Stomach smooth muscle (tissue), 2 donors: ENCODE results near the gene NFIL3.
"Not testable (repeated sequence)": the region's sequence is repeated elsewhere in the genome, so short reads cannot be mapped to it uniquely, and the experiment has no call there.

Experiments used
- H3K27ac ChIP-seq: one replicate; pipeline ENCODE4 v1.7.0; 2013; ENCODE audit warnings: mild to moderate bottlenecking, low read length, inconsistent platforms
- H3K27me3 ChIP-seq, 2 donors: one replicate each; pipeline ENCODE4 v1.7.0; 2013; ENCODE audit warnings: low read length in 2 of 2; ENCODE audit not compliant: insufficient read depth in 2 of 2, control insufficient read depth in 1 of 2
- H3K36me3 ChIP-seq, 2 donors: one replicate each; pipeline ENCODE4 v1.7.0; 2013; ENCODE audit warnings: low read length in 2 of 2; ENCODE audit not compliant: control insufficient read depth in 2 of 2, insufficient read depth in 2 of 2
- H3K4me1 ChIP-seq: one replicate; pipeline ENCODE4 v1.7.0; 2013; ENCODE audit warnings: low read length; ENCODE audit not compliant: control insufficient read depth, insufficient read depth
- H3K4me3 ChIP-seq, 2 donors: one replicate each; pipeline ENCODE4 v1.7.0; 2013; ENCODE audit warnings: low read length in 2 of 2
- H3K9ac ChIP-seq, 2 donors: one replicate each; pipeline ENCODE4 v1.7.0; 2013; ENCODE audit warnings: low read length in 2 of 2, mild to moderate bottlenecking in 1 of 2
- H3K9me3 ChIP-seq, 2 donors: one replicate each; pipeline ENCODE4 v1.7.0; 2013; ENCODE audit warnings: low read length in 2 of 2; ENCODE audit not compliant: control insufficient read depth in 2 of 2
- donor health status: healthy.
- donor health status: Pancreatic carcinoma.

Gene NFIL3

GRCh38 chr9:91376239-91376638 is 47.4 kb downstream of the NFIL3 start:
- Histone ChIP-seq H3K27me3 (no peaks in the 10 kb centered on the region), H3K4me1 (no peaks in the 10 kb centered on the region), H3K9me3 (no peaks in the 10 kb centered on the region), H3K36me3 (no peaks in the 10 kb centered on the region), H3K9ac (no peak overlapping the region), H3K4me3 (no peak overlapping the region), H3K27ac (no peak overlapping the region)

- H3K4me1 ChIP-seq: no peaks in the 10 kb centered on the region
- H3K9ac ChIP-seq: no peak overlapping the region
- H3K27ac ChIP-seq: no peak overlapping the region
- H3K9me3 ChIP-seq: no peaks in the 10 kb centered on the region
- no peak overlapping the region for H3K4me3 ChIP-seq
- H3K36me3 ChIP-seq: no peaks in the 10 kb centered on the region
- H3K27me3 ChIP-seq: no peaks in the 10 kb centered on the region
Observed at GRCh38 chr9:91374939-91375338, 48.7 kb downstream of the NFIL3 start.

- H3K4me1 ChIP-seq: no peaks in the 10 kb centered on the region
- H3K9ac ChIP-seq: no peak overlapping the region
- H3K4me3 ChIP-seq: no peak overlapping the region
- no peaks in the 10 kb centered on the region for H3K36me3 ChIP-seq
- H3K27me3 ChIP-seq: no peaks in the 10 kb centered on the region
- no peak overlapping the region for H3K27ac ChIP-seq
- H3K9me3 ChIP-seq: no peaks in the 10 kb centered on the region
Observed at GRCh38 chr9:91371894-91372293, 51.7 kb downstream of the NFIL3 start.

- H3K27me3 ChIP-seq, H3K9ac ChIP-seq, H3K4me3 ChIP-seq, H3K4me1 ChIP-seq, H3K36me3 ChIP-seq, H3K27ac ChIP-seq, H3K9me3 ChIP-seq: not testable (repeated sequence)
Observed at GRCh38 chr9:91370006-91370405, 53.6 kb downstream of the NFIL3 start.

- Histone ChIP-seq H3K9ac (no peak overlapping the region), H3K4me3 (no peak overlapping the region), H3K27ac (no peak overlapping the region), H3K9me3 (no peaks in the 10 kb centered on the region), H3K36me3 (no peaks in the 10 kb centered on the region), H3K4me1 (peaks cover 11% of the 10 kb centered on the region), H3K27me3 (no peaks in the 10 kb centered on the region)
Observed at GRCh38 chr9:91364702-91365101, 58.9 kb downstream of the NFIL3 start.

GRCh38 chr9:91364005-91364404 is 59.6 kb downstream of the NFIL3 start:
- H3K27ac ChIP-seq: no peak overlapping the region
- no peaks in the 10 kb centered on the region for H3K9me3 ChIP-seq
- H3K36me3 ChIP-seq: no peaks in the 10 kb centered on the region
- peaks cover 11% of the 10 kb centered on the region for H3K4me1 ChIP-seq
- no peaks in the 10 kb centered on the region for H3K27me3 ChIP-seq
- no peak overlapping the region for H3K4me3 ChIP-seq
- no peak overlapping the region for H3K9ac ChIP-seq

- Histone ChIP-seq H3K4me1 (peaks cover 11% of the 10 kb centered on the region), H3K27me3 (no peaks in the 10 kb centered on the region), H3K27ac (peak overlapping the region; percentile 69), H3K9me3 (no peaks in the 10 kb centered on the region), H3K4me3 (peak overlapping the region; percentile 96 to 97), H3K36me3 (no peaks in the 10 kb centered on the region), H3K9ac (peak overlapping the region; percentile 78 to 84)
Observed at GRCh38 chr9:91362051-91362611, 61.5 kb downstream of the NFIL3 start.

GRCh38 chr9:91361291-91362050 is 62.2 kb downstream of the NFIL3 start, which contains the start of gene AUH:
AUH (minus strand) TSS chr9:91361918; CDS start chr9:91361889, 29 bp downstream.
- H3K27ac ChIP-seq: peak within 1 kb of the TSS; percentile 69
- H3K4me1 ChIP-seq: peaks cover 11% of the 10 kb centered on the region
- peak within 1 kb of the TSS; percentile 96 to 97 for H3K4me3 ChIP-seq
- no peaks in the 10 kb centered on the region for H3K9me3 ChIP-seq
- peak within 1 kb of the TSS; percentile 82 to 84 for H3K9ac ChIP-seq
- H3K27me3 ChIP-seq: no peaks in the 10 kb centered on the region
- no peaks in the 10 kb centered on the region for H3K36me3 ChIP-seq

- peak overlapping the region; percentile 82 to 84 for H3K9ac ChIP-seq
- peaks cover 11% of the 10 kb centered on the region for H3K4me1 ChIP-seq
- no peaks in the 10 kb centered on the region for H3K27me3 ChIP-seq
- peak overlapping the region; percentile 96 to 97 for H3K4me3 ChIP-seq
- H3K27ac ChIP-seq: peak overlapping the region; percentile 69
- H3K9me3 ChIP-seq: no peaks in the 10 kb centered on the region
- no peaks in the 10 kb centered on the region for H3K36me3 ChIP-seq
Observed at GRCh38 chr9:91360551-91361290, 62.9 kb downstream of the NFIL3 start.

GRCh38 chr9:91359734-91360470 is 63.7 kb downstream of the NFIL3 start:
- peaks cover 11% of the 10 kb centered on the region for H3K4me1 ChIP-seq
- H3K27ac ChIP-seq: no peak overlapping the region
- peaks cover 0 to 2% of the 10 kb centered on the region in 2 donors for H3K36me3 ChIP-seq
- H3K9me3 ChIP-seq: no peaks in the 10 kb centered on the region
- no peak overlapping the region for H3K9ac ChIP-seq
- H3K27me3 ChIP-seq: no peaks in the 10 kb centered on the region
- peak overlapping the region; percentile 96 to 97 for H3K4me3 ChIP-seq
